K562 (cell line): ENCODE data around the gene MICALL2. TPM values are rescaled to one million over a fixed set of nuclear protein-coding genes. Genes with fewer than 3 reads are reported as not detected.

Experiments
- BRD9 ChIP-seq: fragments of 450-650 bp; IDR thresholded peaks from 2 replicates; pipeline ENCODE4 v1.6.1; 2018; ENCODE audit warnings: low read depth; ENCODE audit not compliant: partially characterized antibody
- CBFB ChIP-seq: sonication (generic); formaldehyde crosslinking; IDR thresholded peaks from 2 replicates; pipeline ENCODE4 v1.4.0; 2020; ENCODE audit warnings: mild to moderate bottlenecking, missing genetic modification reagents
- CEBPZ ChIP-seq: fragments of 150-350 bp; IDR thresholded peaks from 2 replicates; pipeline ENCODE4 v1.6.1; 2014; ENCODE audit warnings: low read depth, mild to moderate bottlenecking, low read length, borderline replicate concordance
- CTBP1 ChIP-seq: fragments of 450-650 bp; IDR thresholded peaks from 2 replicates; pipeline ENCODE4 v1.6.1; 2016; ENCODE audit warnings: borderline replicate concordance
- CTCF ChIP-seq, 3 experiments: IDR thresholded peaks in 2 of 3; conservative IDR thresholded peaks in 1 of 3; 2 replicates each; pipeline ENCODE4 v1.5.1; 2011 to 2012; ENCODE audit warnings: low read length in 3 of 3, mild to moderate bottlenecking in 3 of 3, control low read depth in 2 of 3, improper control_type of control experiment in 1 of 3, inconsistent platforms in 1 of 3, low read depth in 1 of 3, mixed read lengths in 1 of 3, moderate library complexity in 1 of 3; ENCODE audit not compliant: insufficient read depth in 2 of 3
- CXXC5 ChIP-seq: fragments of 250-450 bp; sonication (Bioruptor Pico); IDR thresholded peaks from 2 replicates; pipeline ENCODE4 v1.8.0; 2022; ENCODE audit warnings: inconsistent platforms, mild to moderate bottlenecking, moderate library complexity
- NFE2L1 ChIP-seq: fragments of 450-650 bp; IDR thresholded peaks from 2 replicates; pipeline ENCODE4 v1.6.1; 2016; ENCODE audit warnings: missing genetic modification characterization, low read depth, mild to moderate bottlenecking, missing compliant biosample characterization, moderate library complexity, borderline replicate concordance
- OTX1 ChIP-seq: fragments of 450-650 bp; formaldehyde crosslinking; IDR thresholded peaks from 2 replicates; pipeline ENCODE4 v1.4.0; 2022; ENCODE audit warnings: mild to moderate bottlenecking
- polyA plus RNA-seq, 8 experiments: library from polyadenylated mRNA; depleted of rRNA in 4 of 8; stranded (reverse) in 5 of 8; unstranded in 3 of 8; fragments of >200 nt; fragmentation: Nextera tagmentation in 2 of 8; fragmentation: Illumina TruSeq in 1 of 8; extraction: Ambion mirVana in 2 of 8; extraction: Trizol in 1 of 8; gene quantifications; 2 replicates each; pipeline versions ENCODE4 v1.2.1 to v1.2.3, GENCODE V29; 2011 to 2014; ENCODE audit warnings: inconsistent platforms in 1 of 8, missing spikeins in 1 of 8
- total RNA-seq, 7 experiments: library from RNA; depleted of rRNA in 6 of 7; stranded (reverse); fragments of >200 nt in 6 of 7; fragmentation: Illumina TruSeq in 2 of 7; extraction: Trizol in 2 of 7; gene quantifications; 2 replicates each; pipeline versions ENCODE4 v1.2.1 to v1.2.3, GENCODE V29; 2011 to 2021; ENCODE audit warnings: low replicate concordance in 1 of 7

Gene MICALL2
- total and polyA plus RNA-seq, 9 of the 15 experiments (the other 6 are each of a cell fraction or from before 2014, with no cell fraction given) = 1.8 to 103 (median 17.0) TPM

GRCh38 chr7:1466524-1467271 is 7.4 kb upstream of the MICALL2 start (continued):
- TF ChIP-seq CEBPZ = no peak
- TF ChIP-seq BRD9 = no peak
- TF ChIP-seq CXXC5 (CRISPR knock-in tag) = no peak
- peak in 2 of 3 experiments; percentile 5 to 28; a peak in 2 of 6 replicates for TF ChIP-seq CTCF (IDR thresholded peaks at IDR 0.05 in 2 of 3, conservative IDR thresholded peaks at IDR 0.05 in 1 of 3; ENCODE audit: insufficient read depth in 2 of 3, low read depth in 1 of 3, low read length in 3 of 3)
- 0 out of 2 replicates have a peak, but pooled peaks have one; percentile 28 for TF ChIP-seq CBFB (CRISPR knock-in tag)
- peak; percentile 26; the same call in 1 of the 2 replicates for TF ChIP-seq CTBP1
- TF ChIP-seq NFE2L1 = no peak
- no peak for TF ChIP-seq OTX1 (CRISPR knock-in tag)
